Neuronal stem cell (in vitro differentiated cells): ENCODE results near the gene SUPT3H.
"Not testable (repeated sequence)": the region's sequence is repeated elsewhere in the genome, so short reads cannot be mapped to it uniquely, and the experiment has no call there.

ENCODE experiments used
- DNase-seq: peaks from one replicate; pipeline ENCODE4 v3.0.0-alpha.2; 2013; ENCODE audit warnings: low spot score
- H2AFZ ChIP-seq: one replicate; pipeline ENCODE4 v1.6.1; 2013; ENCODE audit warnings: mild to moderate bottlenecking, low read length, inconsistent platforms
- H2AK5ac ChIP-seq: 2 replicates; pipeline ENCODE4 v1.6.1; 2013; ENCODE audit warnings: low read depth, mild to moderate bottlenecking, inconsistent platforms, low read length, moderate library complexity, mixed read lengths
- H2BK120ac ChIP-seq: 2 replicates; pipeline ENCODE4 v1.6.1; 2013; ENCODE audit warnings: low read depth, mild to moderate bottlenecking, inconsistent platforms, low read length, moderate library complexity, mixed read lengths
- H2BK12ac ChIP-seq: one replicate; pipeline ENCODE4 v1.6.1; 2013; ENCODE audit warnings: low read length, inconsistent platforms
- H2BK15ac ChIP-seq: 2 replicates; pipeline ENCODE4 v1.6.1; 2013; ENCODE audit warnings: mild to moderate bottlenecking, low read length, inconsistent platforms, mixed read lengths
- H2BK5ac ChIP-seq: one replicate; pipeline ENCODE4 v1.6.1; 2013; ENCODE audit warnings: inconsistent platforms, mild to moderate bottlenecking, low read length, moderate library complexity
- H3K14ac ChIP-seq: one replicate; pipeline ENCODE4 v1.6.1; 2013; ENCODE audit warnings: low read length, inconsistent platforms
- H3K18ac ChIP-seq: 2 replicates; pipeline ENCODE4 v1.6.1; 2013; ENCODE audit warnings: low read length, inconsistent platforms
- H3K23ac ChIP-seq: 2 replicates; pipeline ENCODE4 v1.6.1; 2013; ENCODE audit warnings: low read depth, mild to moderate bottlenecking, mixed read lengths, low read length, inconsistent platforms; ENCODE audit not compliant: poor library complexity
- H3K27ac ChIP-seq: replicated peaks from 3 replicates; pipeline ENCODE4 v1.5.1; 2013; ENCODE audit warnings: low read length, inconsistent platforms
- H3K27me3 ChIP-seq, 3 experiments: 2 replicates each; pipeline ENCODE4 v1.6.1; 2013; ENCODE audit warnings: low read length in 3 of 3, mild to moderate bottlenecking in 2 of 3, inconsistent platforms in 1 of 3, low read depth in 1 of 3, mixed read lengths in 1 of 3, moderate library complexity in 1 of 3; ENCODE audit not compliant: control insufficient read depth in 3 of 3, insufficient read depth in 3 of 3
- H3K36me3 ChIP-seq, 2 donors: replicated peaks in 1 of 2; 2 replicates each; pipeline ENCODE4 v1.6.1; 2013; ENCODE audit warnings: low read length in 2 of 2; ENCODE audit not compliant: control insufficient read depth in 2 of 2, insufficient read depth in 2 of 2
- H3K4ac ChIP-seq: 2 replicates; pipeline ENCODE4 v1.6.1; 2013; ENCODE audit warnings: inconsistent platforms, mild to moderate bottlenecking, low read length, moderate library complexity
- H3K4me1 ChIP-seq, 2 donors: 1 replicate in 1 of 2; 2 replicates in 1 of 2; pipeline ENCODE4 v1.6.1; 2013; ENCODE audit warnings: low read length in 2 of 2, low read depth in 1 of 2; ENCODE audit not compliant: control insufficient read depth in 2 of 2, insufficient read depth in 1 of 2
- H3K4me2 ChIP-seq: one replicate; pipeline ENCODE4 v1.6.1; 2013; ENCODE audit warnings: mild to moderate bottlenecking, low read length, inconsistent platforms; ENCODE audit not compliant: insufficient read depth, poor library complexity, severe bottlenecking
- H3K4me3 ChIP-seq, 2 donors: 2 replicates each; pipeline ENCODE4 v1.5.1; 2013; ENCODE audit warnings: low read length in 2 of 2, mild to moderate bottlenecking in 2 of 2, inconsistent platforms in 1 of 2, moderate library complexity in 1 of 2
- H3K79me1 ChIP-seq: one replicate; pipeline ENCODE4 v1.6.1; 2013; ENCODE audit warnings: low read depth, mild to moderate bottlenecking, inconsistent platforms, low read length, moderate library complexity
- H3K9ac ChIP-seq: one replicate; pipeline ENCODE4 v1.6.1; 2013; ENCODE audit warnings: mild to moderate bottlenecking, low read depth, low read length, inconsistent platforms; ENCODE audit not compliant: poor library complexity
- H3K9me3 ChIP-seq, 2 donors: replicated peaks in 1 of 2; 2 replicates each; pipeline versions ENCODE3 to v1.6.1; 2013; ENCODE audit warnings: low read length in 2 of 2, mild to moderate bottlenecking in 2 of 2, inconsistent platforms in 1 of 2, low read depth in 1 of 2, mixed read lengths in 1 of 2, moderate library complexity in 1 of 2; ENCODE audit not compliant: control insufficient read depth in 2 of 2, insufficient read depth in 1 of 2
- H4K8ac ChIP-seq: one replicate; pipeline ENCODE4 v1.6.1; 2013; ENCODE audit warnings: low read depth, mild to moderate bottlenecking, inconsistent platforms, low read length, moderate library complexity
- H4K91ac ChIP-seq: one replicate; pipeline ENCODE4 v1.6.1; 2013; ENCODE audit warnings: low read length, low read depth, mild to moderate bottlenecking, inconsistent platforms; ENCODE audit not compliant: poor library complexity
- WGBS, 2 donors: extraction: QIAGEN DNeasy Blood & Tissue Kit; methylation state at CpG; one replicate each; pipeline ENCODE4 v1.1.7; 2013; ENCODE audit warnings: missing lambda C conversion rate in 2 of 2, mixed read lengths in 1 of 2; ENCODE audit not compliant: insufficient read length in 2 of 2, insufficient replicate concordance in 1 of 2; ENCODE audit errors: extremely low coverage in 2 of 2; 5-methylcytosine and 5-hydroxymethylcytosine counted together

SUPT3H gene

DNA sequence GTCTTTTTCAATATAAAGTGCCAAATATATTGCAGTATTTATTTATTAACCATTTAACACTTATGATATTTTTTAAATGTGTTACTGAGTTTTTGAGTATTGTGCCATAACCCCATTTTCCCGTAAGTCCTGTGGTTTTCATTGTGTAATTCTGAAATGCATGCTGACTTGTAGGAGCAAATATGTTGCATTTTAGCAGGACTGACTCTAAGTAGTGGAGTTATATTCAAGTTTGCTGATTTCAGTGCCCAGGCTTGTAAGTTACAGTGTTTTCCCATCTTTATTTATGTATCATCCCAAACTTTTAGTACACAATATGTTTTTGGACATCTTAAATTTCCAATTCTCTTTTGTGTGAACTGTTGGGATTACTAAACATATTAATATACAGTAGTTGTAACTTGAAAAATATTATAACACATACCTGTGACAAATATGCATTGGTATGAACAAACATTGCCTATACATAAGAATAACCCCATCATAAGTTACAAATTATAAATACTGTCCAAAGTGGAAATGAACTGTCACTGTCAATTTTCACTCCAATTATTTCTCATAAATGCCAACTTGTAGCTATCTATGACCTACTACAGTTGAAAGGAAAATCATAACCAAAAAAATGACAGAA lies 228.9 kb downstream of the SUPT3H start:
- Histone ChIP-seq H3K27me3 (no peaks in the 10 kb centered on the region), H3K79me1 (no peaks in the 10 kb centered on the region), H3K23ac (no peak overlapping the region), H3K4me1 (no peaks in the 10 kb centered on the region), H2BK15ac (no peak overlapping the region), H3K27ac (no peak overlapping the region), H2AFZ (no peak overlapping the region), H4K91ac (no peak overlapping the region), H3K4me3 (no peak overlapping the region), H3K9me3 (peaks cover 0 to 18% of the 10 kb centered on the region in 2 donors), H3K9ac (no peak overlapping the region), H2BK5ac (no peak overlapping the region), H2AK5ac (no peak overlapping the region), H3K18ac (no peak overlapping the region), H2BK120ac (no peak overlapping the region), H3K4ac (no peak overlapping the region), H3K36me3 (no peaks in the 10 kb centered on the region), H3K4me2 (no peak overlapping the region), H3K14ac (no peak overlapping the region), H4K8ac (no peak overlapping the region), H2BK12ac (no peak overlapping the region)
- DNase-seq = no peak
- no CpG with 5 or more reads among the region's 1 CpG for WGBS, 2 donors

GRCh38 chr6:45148278-45148677 lies 229.5 kb downstream of the SUPT3H start:
- Histone ChIP-seq H2BK5ac (no peak overlapping the region), H3K9me3 (peaks cover 0 to 19% of the 10 kb centered on the region in 2 donors), H2BK12ac (no peak overlapping the region), H2AFZ (no peak overlapping the region), H3K4me3 (no peak overlapping the region), H3K27ac (no peak overlapping the region), H3K36me3 (no peaks in the 10 kb centered on the region), H4K91ac (no peak overlapping the region), H3K4me1 (no peaks in the 10 kb centered on the region), H3K79me1 (no peaks in the 10 kb centered on the region), H3K4me2 (no peak overlapping the region), H3K14ac (no peak overlapping the region), H3K9ac (no peak overlapping the region), H3K27me3 (no peaks in the 10 kb centered on the region), H3K18ac (no peak overlapping the region), H2BK120ac (no peak overlapping the region), H2BK15ac (no peak overlapping the region), H3K4ac (no peak overlapping the region), H4K8ac (no peak overlapping the region), H3K23ac (no peak overlapping the region), H2AK5ac (no peak overlapping the region)
- no peak for DNase-seq
- WGBS, 2 donors = no CpG with 5 or more reads among the region's 1 CpG

DNA sequence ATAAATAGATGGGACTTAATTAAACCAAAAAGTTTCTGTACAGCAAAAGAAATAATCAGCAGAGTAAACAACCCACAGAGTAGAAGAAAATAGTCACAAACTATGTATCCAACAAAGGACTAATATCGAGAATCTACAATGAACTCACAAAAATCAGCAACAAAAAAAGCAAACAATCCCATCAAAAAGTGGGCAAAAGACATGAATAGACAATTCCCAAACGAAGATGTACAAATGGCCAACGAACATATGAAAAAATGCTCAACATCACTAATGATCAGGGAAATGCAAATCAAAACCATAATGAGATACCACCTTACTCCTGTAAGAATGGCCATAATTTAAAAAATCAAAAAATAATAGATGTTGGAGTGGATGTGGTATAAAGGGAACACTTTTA lies 232.1 kb downstream of the SUPT3H start:
- WGBS, 2 donors = no CpG with 5 or more reads among the region's 3 CpGs
- H3K4me2 ChIP-seq, H3K4me3 ChIP-seq, H3K14ac ChIP-seq, H2BK120ac ChIP-seq, H4K91ac ChIP-seq, H3K79me1 ChIP-seq, H3K27ac ChIP-seq, H2AFZ ChIP-seq, H3K27me3 ChIP-seq, H2AK5ac ChIP-seq, H4K8ac ChIP-seq, H3K4me1 ChIP-seq, H3K36me3 ChIP-seq, H2BK15ac ChIP-seq, H3K9ac ChIP-seq, DNase-seq, H3K4ac ChIP-seq, H3K23ac ChIP-seq, H3K18ac ChIP-seq, H2BK12ac ChIP-seq, H2BK5ac ChIP-seq: not testable (repeated sequence)
- H3K9me3 ChIP-seq = peaks cover 0 to 23% of the 10 kb centered on the region in 2 donors

- Histone ChIP-seq H3K79me1 (no peaks in the 10 kb centered on the region), H4K91ac (no peak overlapping the region), H3K4me3 (no peak overlapping the region), H3K14ac (no peak overlapping the region), H3K18ac (no peak overlapping the region), H3K23ac (no peak overlapping the region), H4K8ac (no peak overlapping the region), H2AK5ac (no peak overlapping the region), H2BK5ac (no peak overlapping the region), H3K27ac (no peak overlapping the region), H3K9ac (no peak overlapping the region), H2BK15ac (no peak overlapping the region), H3K4ac (no peak overlapping the region), H3K27me3 (no peaks in the 10 kb centered on the region), H2BK12ac (no peak overlapping the region), H2BK120ac (no peak overlapping the region), H3K36me3 (no peaks in the 10 kb centered on the region), H3K4me2 (no peak overlapping the region), H3K4me1 (no peaks in the 10 kb centered on the region), H3K9me3 (peaks cover 0 to 32% of the 10 kb centered on the region in 2 donors), H2AFZ (no peak overlapping the region)
- DNase-seq = no peak
These were observed 239.0 kb downstream of the SUPT3H start for GRCh38 chr6:45138765-45139164.
